Suprapubic skin (tissue), 4 donors: ENCODE results near the gene SKAP2.

Experiments used
- EP300 ChIP-seq: sonication (generic); formaldehyde crosslinking; IDR thresholded peaks from one replicate; pipeline ENCODE4 v1.6.1; 2017; ENCODE audit warnings: antibody characterized with exemption
- POLR2A ChIP-seq, 2 donors: fragments of 450-650 bp; IDR thresholded peaks; one replicate each; pipeline ENCODE4 v1.6.1; 2017; ENCODE audit warnings: antibody characterized with exemption in 2 of 2, mild to moderate bottlenecking in 2 of 2, moderate library complexity in 2 of 2
- POLR2AphosphoS5 ChIP-seq, 3 donors: sonication (generic); formaldehyde crosslinking; IDR thresholded peaks; one replicate each; pipeline ENCODE4 v1.6.1; 2017; ENCODE audit warnings: antibody characterized with exemption in 3 of 3
- TF ChIP-seq, protein P1 (sequence below), 2 donors: fragments of 200-600 bp in 1 of 2; fragments of 450-650 bp in 1 of 2; sonication (generic) in 1 of 2; IDR thresholded peaks; one replicate each; pipeline ENCODE4 v1.5.1; 2016 to 2019; ENCODE audit warnings: antibody characterized with exemption in 2 of 2, mild to moderate bottlenecking in 1 of 2, moderate library complexity in 1 of 2

GRCh38 chr7:26646336-26647048, 217.9 kb downstream of the SKAP2 start:
- TF ChIP-seq, protein P1, sequence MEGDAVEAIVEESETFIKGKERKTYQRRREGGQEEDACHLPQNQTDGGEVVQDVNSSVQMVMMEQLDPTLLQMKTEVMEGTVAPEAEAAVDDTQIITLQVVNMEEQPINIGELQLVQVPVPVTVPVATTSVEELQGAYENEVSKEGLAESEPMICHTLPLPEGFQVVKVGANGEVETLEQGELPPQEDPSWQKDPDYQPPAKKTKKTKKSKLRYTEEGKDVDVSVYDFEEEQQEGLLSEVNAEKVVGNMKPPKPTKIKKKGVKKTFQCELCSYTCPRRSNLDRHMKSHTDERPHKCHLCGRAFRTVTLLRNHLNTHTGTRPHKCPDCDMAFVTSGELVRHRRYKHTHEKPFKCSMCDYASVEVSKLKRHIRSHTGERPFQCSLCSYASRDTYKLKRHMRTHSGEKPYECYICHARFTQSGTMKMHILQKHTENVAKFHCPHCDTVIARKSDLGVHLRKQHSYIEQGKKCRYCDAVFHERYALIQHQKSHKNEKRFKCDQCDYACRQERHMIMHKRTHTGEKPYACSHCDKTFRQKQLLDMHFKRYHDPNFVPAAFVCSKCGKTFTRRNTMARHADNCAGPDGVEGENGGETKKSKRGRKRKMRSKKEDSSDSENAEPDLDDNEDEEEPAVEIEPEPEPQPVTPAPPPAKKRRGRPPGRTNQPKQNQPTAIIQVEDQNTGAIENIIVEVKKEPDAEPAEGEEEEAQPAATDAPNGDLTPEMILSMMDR (IDR thresholded peaks at IDR 0.05): no peak
- TF ChIP-seq POLR2A (IDR thresholded peaks at IDR 0.05) (no peak), POLR2AphosphoS5 (IDR thresholded peaks at IDR 0.05) (no peak), EP300 (no peak)
